HG03045 (cell line): ENCODE results near the gene GPRIN2.

Source experiments
- ATAC-seq: cut with Tn5 transposase; IDR thresholded peaks from one replicate; pipeline ENCODE4 v1.9.1; 2021; ENCODE audit warnings: mild to moderate bottlenecking, moderate library complexity; ENCODE audit not compliant: unreplicated experiment

The GPRIN2 gene

GRCh38 chr10:46549171-46550075 is 7.0 kb downstream of the GPRIN2 start:
- no peak for ATAC-seq

- ATAC-seq: no peak
Observed at GRCh38 chr10:46548498-46549090, 7.9 kb downstream of the GPRIN2 start.

GRCh38 chr10:46547541-46548497 is 8.6 kb downstream of the GPRIN2 start:
- no peak for ATAC-seq

- ATAC-seq: no peak
Observed at GRCh38 chr10:46546591-46547540, 9.6 kb downstream of the GPRIN2 start.

GRCh38 chr10:46545861-46546590 is 10.4 kb downstream of the GPRIN2 start:
- ATAC-seq: no peak

GRCh38 chr10:46544989-46545791 is 11.3 kb downstream of the GPRIN2 start:
- ATAC-seq: no peak

GRCh38 chr10:46543466-46544377 is 12.7 kb downstream of the GPRIN2 start:
- ATAC-seq: no peak

- no peak for ATAC-seq
Observed at GRCh38 chr10:46542567-46543465, 13.6 kb downstream of the GPRIN2 start.

- ATAC-seq: no peak
Observed at GRCh38 chr10:46541735-46542566, 14.5 kb downstream of the GPRIN2 start.

GRCh38 chr10:46541017-46541661 is 15.3 kb downstream of the GPRIN2 start:
- ATAC-seq: no peak

GRCh38 chr10:46540412-46541016 is 15.9 kb downstream of the GPRIN2 start:
- ATAC-seq: no peak

- ATAC-seq: no peak
Observed at GRCh38 chr10:46539596-46540411, 16.7 kb downstream of the GPRIN2 start.

GRCh38 chr10:46538717-46539426 is 17.6 kb downstream of the GPRIN2 start:
- no peak for ATAC-seq
